Left hindlimb (tissue), 1 donor: Measurements from ENCODE around the gene TNFRSF9.
"Not testable (repeated sequence)": the region's sequence is repeated elsewhere in the genome, so short reads cannot be mapped to it uniquely, and the experiment has no call there.

Experiments
- DNase-seq: peaks from one replicate; pipeline ENCODE4 v3.0.0-alpha.2; 2018

Gene TNFRSF9

GRCh38 chr1:7960165-7960564 is 19.5 kb upstream of the TNFRSF9 start:
- DNase-seq, result no peak

GRCh38 chr1:7956218-7957032 is 15.8 kb upstream of the TNFRSF9 start:
- DNase-seq, result no peak

GRCh38 chr1:7954683-7955082 is 14.0 kb upstream of the TNFRSF9 start:
- DNase-seq, result no peak

- DNase-seq, result peak; percentile 95
Measured at GRCh38 chr1:7953850-7954609, 13.4 kb upstream of the TNFRSF9 start.

GRCh38 chr1:7952791-7953190 is 12.2 kb upstream of the TNFRSF9 start:
- not testable (repeated sequence) for DNase-seq

GRCh38 chr1:7948960-7949359 is 8.3 kb upstream of the TNFRSF9 start:
- no peak for DNase-seq

- no peak for DNase-seq
Measured at GRCh38 chr1:7943251-7943650, 2.6 kb upstream of the TNFRSF9 start.

- peak; percentile 75 for DNase-seq
Measured at GRCh38 chr1:7942214-7942921, 1.7 kb upstream of the TNFRSF9 start.

- DNase-seq, result no peak
Measured at GRCh38 chr1:7941437-7941793, 776 bp upstream of the TNFRSF9 start.

- DNase-seq, result no peak
Measured at GRCh38 chr1:7940034-7940433, 605 bp downstream of the TNFRSF9 start.

GRCh38 chr1:7938070-7938469 is 2.6 kb downstream of the TNFRSF9 start:
- DNase-seq, result no peak

GRCh38 chr1:7932524-7933138 is 8.0 kb downstream of the TNFRSF9 start:
- DNase-seq, result no peak

- DNase-seq, result no peak
Measured at GRCh38 chr1:7931446-7931812, 9.2 kb downstream of the TNFRSF9 start.

- DNase-seq, result no peak
Measured at GRCh38 chr1:7930645-7931445, 9.8 kb downstream of the TNFRSF9 start.

GRCh38 chr1:7929637-7930036 is 11.0 kb downstream of the TNFRSF9 start:
- no peak for DNase-seq

GRCh38 chr1:7928247-7928646 is 12.4 kb downstream of the TNFRSF9 start:
- DNase-seq, result no peak

GRCh38 chr1:7927061-7927460 is 13.6 kb downstream of the TNFRSF9 start:
- DNase-seq, result not testable (repeated sequence)

GRCh38 chr1:7922301-7922700 is 18.3 kb downstream of the TNFRSF9 start:
- DNase-seq, result no peak

- DNase-seq, result no peak
Measured at GRCh38 chr1:7921796-7922195, 18.8 kb downstream of the TNFRSF9 start.

- DNase-seq, result no peak
Measured at GRCh38 chr1:7919880-7920279, 20.8 kb downstream of the TNFRSF9 start.

- not testable (repeated sequence) for DNase-seq
Measured at GRCh38 chr1:7917971-7918370, 22.7 kb downstream of the TNFRSF9 start.

- no peak for DNase-seq
Measured at GRCh38 chr1:7916501-7916830, 24.2 kb downstream of the TNFRSF9 start.
